ENCODE results near the gene PPM1H.
"Not testable (repeated sequence)": the region's sequence is repeated elsewhere in the genome, so short reads cannot be mapped to it uniquely, and the experiment has no call there.

The PPM1H gene

GRCh38 chr12:62893276-62893675 lies 41.7 kb downstream of the PPM1H start:
- TF ChIP-seq CTCF (IDR thresholded peaks at IDR 0.05; ENCODE audit: control extremely low read depth, extremely low read depth, low read depth, missing control alignments) = no peak
- ChIA-PET POLR2A (no interaction called here), CTCF (interaction anchor here (0.8 to 1.9 kb wide), 2 partner anchors 10 to 24 kb away, joined by 3 to 5 read pairs; no protein-coding TSS in a partner anchor)
- DNase-seq (ENCODE audit: extremely low spot score) = no peak

- DNase-seq (ENCODE audit: extremely low spot score) = no peak
- CTCF ChIA-PET = interaction anchor here (1.0 kb wide), 2 partner anchors 10 to 79 kb away, joined by 3 read pairs; no protein-coding TSS in a partner anchor
- TF ChIP-seq CTCF (IDR thresholded peaks at IDR 0.05; ENCODE audit: control extremely low read depth, extremely low read depth, low read depth, missing control alignments) = no peak
- POLR2A ChIA-PET = no interaction called here
Measured at GRCh38 chr12:62891805-62892549, 43.0 kb downstream of the PPM1H start.

GRCh38 chr12:62888454-62889110 lies 46.4 kb downstream of the PPM1H start:
- no peak for DNase-seq (ENCODE audit: extremely low spot score)
- ChIA-PET POLR2A (no interaction called here), CTCF (no interaction called here)
- no peak for TF ChIP-seq CTCF (IDR thresholded peaks at IDR 0.05; ENCODE audit: control extremely low read depth, extremely low read depth, low read depth, missing control alignments)

- DNase-seq (ENCODE audit: extremely low spot score) = no peak
- no peak for TF ChIP-seq CTCF (IDR thresholded peaks at IDR 0.05; ENCODE audit: control extremely low read depth, extremely low read depth, low read depth, missing control alignments)
- ChIA-PET CTCF (no interaction called here), POLR2A (no interaction called here)
Measured at GRCh38 chr12:62886796-62887195, 48.2 kb downstream of the PPM1H start.

- no peak for DNase-seq (ENCODE audit: extremely low spot score)
- CTCF ChIA-PET = no interaction called here
- no peak for TF ChIP-seq CTCF (IDR thresholded peaks at IDR 0.05; ENCODE audit: control extremely low read depth, extremely low read depth, low read depth, missing control alignments)
- POLR2A ChIA-PET = no interaction called here
Measured at GRCh38 chr12:62885242-62885641, 49.7 kb downstream of the PPM1H start.

- DNase-seq (ENCODE audit: extremely low spot score); CTCF ChIA-PET; POLR2A ChIA-PET: not testable (repeated sequence)
Measured at GRCh38 chr12:62884832-62885231, 50.1 kb downstream of the PPM1H start.

GRCh38 chr12:62882696-62883095 lies 52.3 kb downstream of the PPM1H start:
- ChIA-PET POLR2A (no interaction called here), CTCF (interaction anchor here (1.4 to 1.8 kb wide), 2 partner anchors 11 to 27 kb away, joined by 3 to 5 read pairs; no protein-coding TSS in a partner anchor)
- no peak for TF ChIP-seq CTCF (IDR thresholded peaks at IDR 0.05; ENCODE audit: control extremely low read depth, extremely low read depth, low read depth, missing control alignments)
- no peak for DNase-seq (ENCODE audit: extremely low spot score)
